ENCODE results near the gene ZNF598. TPM values are rescaled to one million over a fixed set of nuclear protein-coding genes. Genes with fewer than 3 reads are reported as not detected.

Gene ZNF598
- polyA plus RNA-seq, 3 donors: 21.4 to 30.9 (median 25.0) TPM

- no peak for DNase-seq
Observed at GRCh38 chr16:2008009-2008526, 1.6 kb downstream of the ZNF598 start.

- no peak for DNase-seq
Observed at GRCh38 chr16:2007081-2007836, 2.4 kb downstream of the ZNF598 start.

DNA sequence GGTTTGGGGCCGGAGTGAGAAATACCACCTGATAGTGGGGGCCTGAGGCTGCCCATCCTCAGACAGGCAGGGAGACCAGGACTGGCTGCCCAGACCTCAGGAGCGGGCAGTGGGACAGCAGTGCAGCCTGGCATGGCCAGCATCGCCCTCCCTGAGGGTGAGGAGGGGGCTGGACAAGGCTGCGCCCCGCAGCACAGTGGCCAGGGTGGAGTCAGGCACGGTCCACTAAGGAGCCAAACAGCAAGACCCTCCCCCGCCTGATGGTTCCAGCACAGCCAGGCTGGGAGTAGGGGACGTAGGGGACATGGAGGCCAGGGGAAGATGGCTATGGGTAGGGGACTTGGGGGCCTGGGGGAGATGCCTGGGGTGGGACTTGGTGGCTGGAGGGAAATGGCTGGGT, 3.3 kb downstream of the ZNF598 start:
- DNase-seq: no peak

DNA sequence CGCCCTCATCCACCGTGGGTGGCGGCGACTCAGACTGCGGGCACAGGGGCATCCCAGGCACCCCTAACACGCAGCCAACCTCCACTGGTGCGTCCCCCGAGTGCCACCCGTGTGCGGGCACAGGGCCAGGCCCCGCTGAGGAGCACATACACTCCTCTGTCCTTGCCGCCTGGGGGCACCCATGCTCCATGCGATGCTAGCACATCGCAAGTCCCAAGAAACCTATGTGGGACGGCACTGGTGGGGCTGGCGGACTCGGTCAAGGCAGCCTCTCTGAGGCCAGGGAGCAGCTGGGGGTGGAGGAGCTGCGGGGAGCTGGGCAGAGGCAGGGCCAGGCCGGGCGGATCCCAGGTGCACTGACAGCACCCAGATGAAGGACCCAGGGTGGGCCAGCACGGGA, 4.0 kb downstream of the ZNF598 start:
- no peak for DNase-seq

- DNase-seq: no peak
Observed at GRCh38 chr16:2004795-2005517, 4.7 kb downstream of the ZNF598 start.

GRCh38 chr16:2003827-2004641, 5.6 kb downstream of the ZNF598 start:
- DNase-seq: peak; percentile 88

GRCh38 chr16:2003231-2003826, 6.3 kb downstream of the ZNF598 start:
- no peak for DNase-seq

DNA sequence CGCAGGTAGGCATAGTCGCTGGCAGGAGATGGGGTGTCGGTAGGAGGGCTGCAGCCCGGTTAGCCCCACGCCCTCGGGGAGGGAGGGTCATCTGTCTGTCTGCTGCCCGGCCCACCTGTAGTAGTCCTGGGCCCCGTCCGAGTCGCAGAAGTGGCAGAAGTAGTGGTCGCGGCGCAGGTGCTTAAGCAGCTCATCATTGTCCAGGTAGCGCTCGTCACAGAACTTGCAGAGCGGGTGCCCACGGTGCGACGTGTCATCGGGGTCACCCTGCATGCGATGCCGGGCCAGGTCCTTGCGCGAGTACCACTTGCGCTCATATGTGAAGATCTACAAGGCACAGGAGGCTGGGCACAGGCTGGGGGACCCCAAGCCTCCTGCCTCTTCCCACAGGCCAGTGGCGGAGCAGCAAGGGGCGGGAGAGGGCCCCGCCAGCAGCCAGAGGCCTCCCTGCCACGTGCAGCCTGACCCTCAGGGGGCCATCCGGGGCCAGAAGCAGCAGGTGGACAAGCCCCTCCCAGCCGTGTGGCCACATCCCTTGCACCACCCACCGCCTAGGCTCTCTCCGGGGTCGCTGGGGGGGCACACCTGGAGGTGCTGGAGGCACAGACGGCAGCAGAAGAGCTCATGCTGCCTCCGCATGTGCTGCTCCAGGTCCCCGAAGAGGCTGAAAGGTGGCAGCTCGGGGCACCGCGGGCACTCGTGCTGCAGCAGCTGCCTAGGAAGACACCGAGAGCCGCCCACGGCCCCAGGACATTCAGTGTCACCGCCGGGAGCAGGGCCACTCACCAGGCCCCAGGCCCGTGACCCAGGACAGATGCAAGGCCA, 7.0 kb downstream of the ZNF598 start:
- DNase-seq: no peak

DNA sequence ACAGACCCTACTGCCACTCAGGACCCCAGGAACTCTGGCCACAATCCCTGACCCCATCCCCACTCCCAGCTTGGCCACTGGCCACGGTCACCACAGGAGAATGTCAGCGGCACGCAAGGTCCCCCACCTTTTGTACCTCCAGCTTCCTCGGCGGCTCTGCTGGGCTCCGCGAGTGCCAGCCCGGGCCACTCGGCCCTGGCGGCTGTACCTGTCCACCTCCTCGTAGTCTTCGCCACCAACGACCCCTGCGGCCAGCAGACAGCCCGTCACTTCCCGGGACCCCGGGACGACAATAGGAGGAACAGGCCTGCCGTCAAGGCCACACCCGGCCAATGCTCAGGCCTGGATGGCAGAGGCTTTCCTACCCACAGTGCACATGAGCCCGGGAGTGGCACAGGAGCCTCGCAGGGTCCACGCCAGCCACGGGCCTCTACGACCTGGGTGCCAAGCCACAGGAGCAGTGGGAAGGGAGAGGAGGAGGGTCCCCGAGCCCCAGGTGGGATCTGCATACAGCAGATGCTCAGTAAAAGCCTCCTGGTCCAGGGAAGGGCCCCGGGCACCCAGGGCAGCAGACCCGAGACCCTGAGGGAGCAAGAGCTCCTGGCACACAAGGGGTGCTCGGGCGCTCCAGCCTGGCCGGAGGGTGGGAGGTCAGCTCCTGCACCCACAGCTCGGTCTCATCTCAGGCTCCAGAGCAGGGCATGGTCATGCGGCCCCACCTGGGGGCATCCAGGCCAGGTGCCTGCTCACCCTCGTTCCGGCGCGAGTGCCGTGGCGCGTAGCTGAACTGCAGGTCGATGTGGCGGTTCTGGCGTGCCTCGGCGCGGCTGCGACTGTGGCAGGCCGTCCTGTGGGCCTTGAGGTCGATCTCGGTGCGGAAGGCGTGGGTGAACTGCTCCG, 7.9 kb downstream of the ZNF598 start:
- DNase-seq: no peak

DNA sequence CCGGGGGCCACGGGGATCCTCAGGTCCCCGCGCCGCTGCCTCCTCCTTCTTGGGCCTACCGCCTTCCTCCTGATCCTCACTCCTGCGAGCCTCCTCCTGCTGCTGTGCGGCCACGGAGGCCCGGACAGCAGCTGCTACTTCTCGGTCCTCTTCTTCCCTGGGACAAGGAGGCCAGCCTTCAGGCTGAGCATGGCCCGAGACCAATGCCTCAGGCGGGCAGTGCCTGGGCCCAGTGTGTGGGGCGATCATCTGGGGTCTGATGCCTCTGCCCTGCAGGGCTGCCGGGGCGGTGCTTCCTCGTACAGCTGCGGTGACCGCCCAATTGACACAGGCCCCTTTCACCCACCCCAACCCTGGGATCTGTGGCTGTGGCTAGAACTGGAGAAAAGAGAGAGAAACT, 8.6 kb downstream of the ZNF598 start:
- DNase-seq: no peak

DNA sequence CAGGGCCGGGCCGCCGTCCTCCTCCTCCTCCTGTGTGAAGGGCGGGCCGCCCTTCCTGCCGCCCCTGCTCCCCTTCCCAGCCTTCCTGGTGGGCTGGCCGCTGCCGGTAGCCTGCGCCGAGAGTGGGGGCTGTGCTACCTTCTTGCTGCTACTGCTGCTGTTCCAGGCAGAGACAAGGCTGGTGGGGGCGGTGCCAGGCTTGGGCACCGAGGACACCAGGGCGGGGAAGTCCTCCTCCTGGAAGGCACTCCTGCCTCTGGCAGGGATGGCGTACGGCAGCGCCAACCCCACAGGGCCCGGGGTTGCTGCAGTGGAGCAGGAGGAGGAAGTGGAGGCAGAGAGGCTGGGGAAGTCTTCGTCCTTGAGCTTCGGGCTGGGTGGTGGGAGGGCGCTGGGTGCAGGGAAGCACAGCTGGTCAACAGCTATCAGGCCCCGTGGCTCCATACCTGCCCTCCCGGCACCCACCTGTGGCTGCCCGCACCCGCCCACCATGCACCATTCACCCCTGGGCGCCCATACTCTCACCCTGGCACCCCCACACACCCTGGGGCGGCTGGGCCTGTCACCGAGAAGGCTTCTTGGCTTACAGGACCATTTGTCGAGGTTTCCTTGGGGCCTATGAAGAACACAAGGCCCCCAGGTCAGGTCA, 9.6 kb downstream of the ZNF598 start:
- no peak for DNase-seq

- no peak for DNase-seq
Observed at GRCh38 chr16:1998852-1999801, 10.5 kb downstream of the ZNF598 start.

DNA sequence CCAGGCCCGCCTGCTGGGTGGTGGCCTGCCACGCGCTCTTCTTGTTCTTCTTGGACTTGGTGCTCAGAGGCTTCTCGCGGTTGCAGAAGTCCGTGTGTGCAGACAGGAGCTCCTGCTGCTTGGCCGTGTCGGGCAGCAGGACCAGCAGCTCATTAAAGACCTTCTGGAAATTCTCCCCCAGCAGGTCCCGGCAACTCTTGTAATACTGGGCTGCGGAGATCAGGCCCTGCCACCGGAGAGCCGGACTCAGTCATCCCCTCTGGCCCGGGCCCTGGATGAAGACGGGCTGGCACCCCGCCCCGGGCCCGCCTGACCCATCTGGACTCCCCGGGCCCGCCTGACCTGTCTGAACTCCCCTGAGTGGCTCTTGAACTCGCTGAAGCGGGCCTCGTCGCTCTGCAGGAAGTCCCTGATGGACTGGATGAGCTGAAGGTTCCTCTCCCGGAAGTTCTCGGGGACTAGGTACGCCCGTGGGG, 11.2 kb downstream of the ZNF598 start:
- DNase-seq: no peak

GRCh38 chr16:1997494-1998359, 11.9 kb downstream of the ZNF598 start:
- DNase-seq: no peak

DNA sequence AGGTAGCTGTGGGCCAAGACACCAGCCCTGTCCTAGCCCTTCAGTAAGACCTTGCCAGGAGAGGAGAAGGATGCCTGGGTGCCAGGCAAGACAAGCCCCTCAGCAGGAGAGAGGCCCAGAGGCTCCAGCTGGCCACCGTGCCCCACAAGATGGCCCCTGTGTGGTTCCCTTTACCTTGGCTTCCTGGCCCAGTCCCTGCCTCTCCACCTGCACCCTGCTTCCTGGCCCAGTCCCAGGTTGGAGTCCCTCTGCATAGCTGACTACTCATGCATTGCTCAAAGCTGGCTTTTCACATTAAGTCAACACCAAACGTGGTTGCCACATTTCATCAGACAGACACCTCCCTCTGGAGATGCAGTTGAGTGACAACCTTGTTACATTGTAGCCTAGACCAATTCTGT, 15.9 kb downstream of the ZNF598 start:
- no peak for DNase-seq

DNA sequence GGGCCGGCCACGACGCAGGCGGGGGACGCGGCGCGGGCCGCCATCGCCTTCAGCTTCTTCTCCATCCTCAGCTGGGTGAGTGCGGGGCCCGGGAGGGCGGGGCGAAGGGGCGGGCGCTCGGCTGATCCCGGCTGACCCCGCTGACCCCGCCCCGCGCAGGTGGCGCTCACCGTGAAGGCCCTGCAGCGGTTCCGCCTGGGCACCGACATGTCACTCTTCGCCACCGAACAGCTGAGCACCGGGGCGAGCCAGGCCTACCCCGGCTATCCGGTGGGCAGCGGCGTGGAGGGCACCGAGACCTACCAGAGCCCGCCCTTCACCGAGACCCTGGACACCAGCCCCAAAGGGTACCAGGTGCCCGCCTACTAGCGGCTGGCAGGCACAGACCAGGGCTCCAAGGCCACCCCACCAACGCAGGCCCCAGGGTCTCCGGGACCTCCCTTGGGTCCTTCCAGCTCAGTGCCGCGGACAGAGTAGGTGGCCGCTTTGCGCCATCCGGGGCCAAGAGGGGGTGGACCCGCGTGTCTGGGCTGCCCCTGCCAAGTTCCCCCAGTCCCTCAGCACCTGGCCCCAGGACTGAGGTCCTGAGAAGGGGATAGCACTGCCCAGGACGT, 16.8 kb downstream of the ZNF598 start:
- no peak for DNase-seq
